Fibroblast of upper back skin (primary cell): Measurements from ENCODE around the gene LAD1.

Experiments used
- DNase-seq: peaks from one replicate; pipeline ENCODE4 v3.0.0-alpha.2; 2013

Gene LAD1

DNA sequence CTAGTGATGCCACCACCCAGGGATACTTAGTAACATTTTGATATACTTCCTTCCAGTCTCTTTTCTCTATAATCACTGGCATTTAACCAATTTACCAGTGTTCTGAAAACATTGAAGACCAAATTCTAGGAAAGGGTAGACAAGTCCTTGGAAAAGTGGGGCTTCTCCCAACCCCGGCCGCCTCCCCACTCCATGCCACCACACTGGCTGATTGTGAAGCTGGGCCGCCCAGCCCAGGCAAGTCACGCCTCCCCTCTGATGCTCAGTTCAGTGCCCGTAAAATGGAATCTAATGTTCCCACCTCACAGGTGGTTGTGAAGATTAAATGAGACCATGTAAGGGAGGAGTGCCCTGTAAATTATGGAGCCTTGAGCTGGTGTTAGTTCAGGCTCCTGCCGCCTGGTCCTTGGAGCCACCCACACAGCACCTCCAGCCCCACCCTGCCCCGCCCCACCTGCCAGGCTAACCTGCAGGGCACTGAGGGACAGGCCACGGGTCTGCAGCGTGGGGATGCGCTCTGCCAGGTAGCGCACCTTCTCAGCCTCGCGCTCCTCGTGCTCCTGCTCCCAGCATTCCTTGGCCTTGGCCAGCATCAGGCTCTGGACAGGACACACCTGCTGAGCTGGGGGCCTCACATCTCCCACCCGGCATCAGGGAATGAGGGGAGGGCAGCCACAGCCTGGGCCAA lies 15.1 kb upstream of the LAD1 start:
- DNase-seq: no peak

- no peak for DNase-seq
These were observed 12.2 kb upstream of the LAD1 start for GRCh38 chr1:201411292-201411691.

DNA sequence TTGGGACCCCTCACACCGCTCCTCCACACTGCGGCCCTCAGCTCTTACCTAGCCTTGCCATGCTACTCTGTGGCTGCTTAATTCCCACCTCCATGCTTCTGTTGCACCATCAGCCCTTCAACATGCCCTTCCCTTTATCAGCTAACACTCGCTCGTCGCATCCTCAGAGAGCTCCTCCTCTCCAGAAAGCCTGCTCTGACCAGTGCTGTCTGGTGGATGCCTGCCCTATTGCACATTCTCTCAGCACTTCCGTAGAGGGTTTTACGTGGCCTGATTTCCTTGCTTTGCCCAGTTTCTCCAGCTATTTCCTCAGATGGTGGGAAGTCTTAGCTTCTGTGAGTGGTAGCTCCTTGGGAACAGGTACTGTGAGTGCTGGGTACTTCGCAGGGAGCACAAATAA lies 10.3 kb upstream of the LAD1 start:
- DNase-seq: no peak

DNA sequence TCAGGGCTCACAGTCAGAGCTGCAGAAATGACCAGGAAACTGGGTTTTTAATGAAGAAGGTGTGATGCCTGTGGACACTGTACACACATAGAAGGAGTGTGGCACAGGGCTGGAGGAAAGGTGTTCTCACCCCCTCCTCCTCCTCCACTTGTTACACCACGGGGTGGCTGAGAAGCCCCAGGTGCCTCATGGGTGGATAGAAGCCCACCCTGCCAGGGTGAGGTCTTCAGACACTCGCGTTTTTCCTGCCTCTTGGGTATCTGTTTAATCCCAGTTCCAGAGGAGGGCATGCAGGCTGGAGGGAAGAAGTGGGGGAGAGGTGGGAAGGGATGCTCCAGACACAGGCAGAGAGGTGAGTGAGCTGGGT lies 9.7 kb upstream of the LAD1 start:
- no peak for DNase-seq

- DNase-seq: peak; percentile 73
These were observed 9.2 kb upstream of the LAD1 start for GRCh38 chr1:201408176-201408833.

GRCh38 chr1:201406831-201407406 lies 7.8 kb upstream of the LAD1 start:
- no peak for DNase-seq

DNA sequence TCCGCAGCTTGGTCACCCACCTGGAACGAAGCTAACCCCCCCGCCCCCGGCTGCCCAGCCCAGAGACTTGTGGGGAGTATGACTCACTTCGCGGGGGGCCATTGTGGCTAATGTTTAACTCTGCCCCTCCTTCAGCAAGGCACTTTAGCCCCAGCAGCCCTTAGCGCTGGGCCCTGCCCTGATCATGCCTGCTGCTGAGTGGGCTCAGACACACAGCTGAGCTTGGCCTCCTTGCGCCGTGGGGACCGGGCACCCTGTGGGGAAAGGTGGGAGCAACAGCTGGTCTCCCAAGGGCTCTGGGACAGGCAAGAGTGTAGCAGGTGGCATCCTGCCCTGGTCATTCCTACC lies 6.3 kb upstream of the LAD1 start:
- no peak for DNase-seq

GRCh38 chr1:201404722-201405483 lies 5.8 kb upstream of the LAD1 start:
- no peak for DNase-seq

DNA sequence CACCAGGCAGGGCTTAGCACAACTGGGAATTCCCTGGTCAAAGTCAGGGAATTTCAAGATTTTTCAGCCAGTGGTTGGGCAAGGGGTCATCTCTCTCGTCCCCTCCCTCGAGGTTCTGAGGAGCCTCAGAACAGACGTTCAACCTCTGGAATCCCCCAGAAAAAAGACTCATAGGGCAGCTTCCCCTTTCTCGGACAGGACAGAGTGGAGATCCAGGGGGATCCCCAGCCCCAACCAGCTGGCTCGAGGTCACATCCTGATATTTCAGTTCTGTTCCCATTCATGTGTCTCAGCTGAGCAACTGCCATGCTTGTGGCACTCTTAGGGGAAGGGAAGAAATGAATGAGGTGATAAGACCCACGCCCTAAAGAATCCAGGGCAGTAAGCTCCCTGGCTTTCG lies 4.9 kb upstream of the LAD1 start:
- DNase-seq: no peak

- DNase-seq: no peak
These were observed 4.2 kb upstream of the LAD1 start for GRCh38 chr1:201403359-201403758.

DNA sequence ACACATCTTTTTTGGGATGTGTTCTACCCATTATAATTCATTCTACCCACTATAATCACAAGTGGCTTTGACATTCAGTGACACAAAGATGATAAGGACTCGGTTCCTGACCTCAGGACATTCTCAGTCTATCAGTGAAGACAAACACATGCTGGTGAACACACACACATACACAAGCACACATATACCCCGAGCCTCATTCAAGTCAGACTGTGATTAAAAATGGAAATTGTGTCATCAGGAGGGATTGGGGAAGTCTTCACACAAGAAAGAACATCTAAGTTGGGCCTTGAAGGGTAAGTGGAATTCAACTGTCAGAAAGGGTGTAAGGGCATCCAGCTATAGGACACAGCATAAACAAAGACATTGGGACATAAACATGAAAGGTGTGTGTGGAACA lies 2.6 kb upstream of the LAD1 start:
- no peak for DNase-seq

GRCh38 chr1:201400852-201401230 lies 1.7 kb upstream of the LAD1 start:
- no peak for DNase-seq

GRCh38 chr1:201400212-201400851 lies 1.2 kb upstream of the LAD1 start:
- no peak for DNase-seq

GRCh38 chr1:201399352-201400126 lies 415 bp upstream of the LAD1 start:
- DNase-seq: no peak

DNA sequence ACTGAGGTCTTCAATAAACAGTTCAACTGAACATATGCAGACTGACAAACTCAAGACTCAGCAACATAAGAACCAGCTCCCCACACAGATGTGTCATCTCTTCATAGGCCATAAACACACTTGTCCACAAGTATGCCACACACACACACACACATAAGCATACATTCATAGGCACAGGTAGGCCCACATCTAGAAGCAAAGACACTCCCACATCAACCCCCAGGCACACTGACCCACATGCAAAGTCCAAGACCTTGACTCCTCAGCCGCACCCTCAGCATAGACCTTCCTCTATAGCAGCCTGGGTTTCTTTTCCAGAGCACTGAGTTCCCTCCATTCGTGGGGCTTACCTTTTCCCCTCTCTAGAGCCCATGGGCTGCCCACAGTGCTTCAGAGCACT lies 1.4 kb downstream of the LAD1 start:
- DNase-seq: no peak

DNA sequence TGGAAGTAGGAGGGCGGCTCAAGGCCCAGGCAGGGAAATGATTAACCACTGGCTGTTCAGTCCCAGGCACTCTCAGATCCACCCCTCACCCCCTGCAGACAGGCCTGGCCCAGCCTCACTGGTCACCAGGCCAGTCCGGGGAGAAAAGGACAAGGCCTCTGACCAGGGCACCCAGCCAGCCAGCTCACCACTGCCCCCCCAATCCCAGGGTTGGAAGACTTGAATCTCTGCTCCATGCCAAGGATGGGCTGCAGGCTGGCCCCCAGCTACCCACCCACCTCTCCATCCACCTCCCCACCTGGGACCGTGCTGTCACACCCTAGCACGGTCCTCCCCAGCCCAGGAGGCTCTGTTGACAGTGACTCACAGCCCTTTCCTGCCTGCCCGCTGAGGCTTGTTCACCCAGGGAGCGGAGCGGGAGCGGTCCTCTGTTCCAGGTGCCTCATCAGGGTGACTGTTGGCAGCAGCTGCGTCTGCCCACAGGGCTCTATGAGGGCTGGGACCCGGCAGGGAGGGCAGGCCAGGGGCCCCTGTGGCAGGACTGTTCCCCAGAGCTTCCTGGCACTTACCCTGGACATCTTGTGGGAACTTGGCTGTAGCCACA lies 2.2 kb downstream of the LAD1 start:
- no peak for DNase-seq

DNA sequence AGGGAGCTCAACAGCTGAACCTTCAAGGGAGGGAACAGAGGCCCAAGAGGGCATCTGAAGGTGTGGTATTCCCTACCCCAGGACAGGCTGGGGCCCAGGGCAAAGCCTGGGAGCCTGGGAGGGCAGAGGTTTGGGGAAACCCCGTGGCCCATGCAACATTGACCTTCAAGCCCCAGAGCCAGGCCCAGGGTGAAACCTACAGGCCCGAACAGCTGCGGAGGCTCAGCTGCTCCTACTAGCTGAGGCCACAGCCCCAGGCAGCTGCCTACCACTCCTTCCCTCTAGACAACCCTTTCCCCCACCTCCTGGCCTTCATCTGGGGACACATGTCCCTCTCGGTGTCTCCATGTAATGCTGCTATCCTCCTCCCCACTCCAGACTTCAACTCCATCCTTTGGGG lies 3.2 kb downstream of the LAD1 start:
- DNase-seq: no peak

DNA sequence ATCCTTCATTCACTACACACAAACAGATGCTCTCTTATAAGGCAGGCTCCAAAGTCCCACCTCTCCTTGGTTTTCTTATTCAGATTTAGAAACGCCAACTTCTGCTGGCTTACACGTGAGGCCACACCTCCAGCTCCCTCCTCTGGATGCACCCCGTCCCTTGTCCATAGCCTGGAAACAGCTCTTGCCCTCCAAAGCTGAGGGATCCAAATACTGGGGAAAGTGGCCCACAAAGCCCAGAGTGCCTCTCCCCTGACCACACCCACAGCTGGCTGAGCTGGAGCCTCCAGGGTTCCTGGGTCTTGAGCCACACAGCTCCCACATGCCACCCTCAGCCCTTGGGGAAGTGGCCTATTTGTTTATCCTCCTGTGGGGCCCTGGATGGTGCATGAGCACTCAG lies 4.5 kb downstream of the LAD1 start:
- no peak for DNase-seq

DNA sequence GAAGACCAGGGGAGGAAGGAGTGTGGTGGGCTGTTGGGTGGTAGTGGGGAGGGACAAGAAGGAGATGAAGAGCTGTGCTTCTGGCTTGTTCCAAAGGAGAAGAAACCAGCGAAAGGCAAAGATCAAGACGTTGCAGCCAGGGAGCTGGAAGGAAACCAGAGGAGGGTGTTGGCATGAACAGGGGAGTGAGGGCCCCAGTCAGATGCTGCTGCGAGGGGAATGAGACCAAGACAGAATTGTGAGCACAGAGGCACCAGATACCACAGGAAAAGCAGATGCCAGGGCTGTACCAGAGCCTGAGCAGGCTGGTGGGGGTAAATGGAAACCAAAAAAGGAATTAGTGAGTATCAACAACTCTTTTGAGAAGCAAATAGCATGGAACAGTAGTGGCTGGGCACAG lies 6.0 kb downstream of the LAD1 start:
- no peak for DNase-seq

DNA sequence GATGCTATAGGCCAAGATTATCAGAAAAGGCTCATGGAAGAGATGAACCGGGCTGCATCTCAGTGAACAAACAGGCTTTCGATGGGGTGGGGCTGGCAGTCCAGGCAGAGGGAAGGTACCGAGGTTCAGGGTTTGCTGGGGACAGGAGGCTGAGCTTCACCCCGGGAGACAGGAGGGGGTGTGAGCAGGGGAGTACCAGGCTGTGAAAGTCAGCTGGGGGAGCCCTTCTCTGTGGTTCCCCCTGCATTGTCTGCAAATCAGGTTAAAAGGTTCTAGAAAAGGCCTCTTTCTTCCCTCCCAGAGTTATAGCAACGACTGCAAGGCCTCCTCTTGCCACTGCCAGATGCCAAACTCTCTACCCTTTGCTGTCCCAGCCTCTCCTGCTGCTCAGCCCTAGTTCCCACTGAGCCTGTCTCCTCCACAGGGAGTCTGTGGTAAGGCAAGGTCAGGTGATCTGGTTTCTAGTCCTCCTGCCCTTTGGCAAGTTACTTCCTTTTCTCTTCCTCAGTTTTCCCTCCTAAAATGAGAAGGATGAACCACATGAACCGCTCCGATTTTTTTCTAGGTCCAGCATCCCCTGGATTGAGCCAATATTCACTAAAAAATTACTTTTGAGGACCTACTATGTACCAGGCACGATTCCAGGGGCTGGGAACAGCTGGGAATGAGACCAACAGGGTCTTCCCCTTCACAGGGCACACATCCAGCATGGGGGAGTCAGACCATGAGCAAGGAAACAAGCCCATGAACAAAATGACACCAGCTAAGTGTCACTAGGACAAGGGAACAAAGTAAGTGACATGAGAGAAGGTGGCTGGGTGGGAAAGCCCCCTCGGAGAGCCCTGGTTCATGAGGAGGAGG lies 7.2 kb downstream of the LAD1 start:
- DNase-seq: no peak

DNA sequence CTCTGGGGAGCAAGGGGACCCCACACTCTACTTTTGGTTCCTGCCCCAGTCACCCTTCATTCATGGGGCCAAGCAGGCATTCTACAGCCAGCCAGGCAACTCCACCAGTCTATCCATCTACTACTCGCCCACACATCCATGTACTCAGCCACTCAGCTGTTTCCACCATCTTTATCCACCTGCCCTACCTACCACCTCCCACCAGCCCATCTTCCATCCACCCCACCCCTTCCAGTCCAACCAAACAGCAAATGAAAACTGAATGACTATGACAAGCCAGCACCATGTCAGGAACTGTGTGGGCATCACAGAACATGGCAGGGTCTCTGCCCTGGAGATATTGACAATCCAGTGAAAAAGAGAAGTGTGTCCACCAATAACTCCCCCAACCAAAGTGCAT lies 7.9 kb downstream of the LAD1 start:
- DNase-seq: no peak
